Spinal cord (tissue), 10 donors: ENCODE data around the gene TAOK2. TPM values are rescaled to one million over a fixed set of nuclear protein-coding genes. Genes with fewer than 3 reads are reported as not detected.

Experiments
- DNase-seq, 6 donors: peaks; one replicate each; pipeline versions ENCODE4 v3.0.0 to v3.0.0-alpha.2; 2013 to 2015; ENCODE audit warnings: low spot score in 6 of 6, low read depth in 4 of 6
- H3K27ac ChIP-seq: one replicate; pipeline ENCODE4 v1.5.1; 2013; ENCODE audit warnings: low read depth, low read length, control low read depth
- H3K27me3 ChIP-seq: one replicate; pipeline ENCODE4 v1.6.1; 2013; ENCODE audit warnings: low read length; ENCODE audit not compliant: control insufficient read depth, insufficient read depth
- H3K36me3 ChIP-seq: one replicate; pipeline ENCODE4 v1.6.1; 2013; ENCODE audit warnings: low read length; ENCODE audit not compliant: control insufficient read depth, insufficient read depth
- H3K4me1 ChIP-seq: one replicate; pipeline ENCODE4 v1.6.1; 2013; ENCODE audit warnings: low read length; ENCODE audit not compliant: control insufficient read depth, insufficient read depth
- H3K4me3 ChIP-seq: one replicate; pipeline ENCODE4 v1.5.1; 2013; ENCODE audit warnings: low read depth, low read length, control low read depth
- H3K9me3 ChIP-seq: one replicate; pipeline ENCODE4 v1.6.1; 2013; ENCODE audit warnings: low read length; ENCODE audit not compliant: control insufficient read depth, insufficient read depth
- WGBS: methylation state at CpG from one replicate; pipeline ENCODE4 v1.1.5; 2013; ENCODE audit warnings: missing lambda C conversion rate; ENCODE audit not compliant: insufficient coverage; 5-methylcytosine and 5-hydroxymethylcytosine counted together
- polyA plus RNA-seq, 2 donors: library from polyadenylated mRNA; unstranded; fragments of 120-200 nt; gene quantifications; one replicate each; pipeline ENCODE4 v1.2.1, GENCODE V29; 2013; ENCODE audit not compliant: insufficient read length in 2 of 2
- total RNA-seq, 2 donors: library from RNA; depleted of rRNA in 1 of 2; stranded (reverse); fragments of 120-200 nt in 1 of 2; fragments of >200 nt in 1 of 2; gene quantifications; one replicate each; pipeline versions ENCODE4 v1.2.3 to v1.2.4, GENCODE V29; 2013 to 2014
- donor health status: healthy.

TAOK2 gene
- total and polyA plus RNA-seq, 4 donors, result 42.2 to 87.1 (median 66.5) TPM

DNA sequence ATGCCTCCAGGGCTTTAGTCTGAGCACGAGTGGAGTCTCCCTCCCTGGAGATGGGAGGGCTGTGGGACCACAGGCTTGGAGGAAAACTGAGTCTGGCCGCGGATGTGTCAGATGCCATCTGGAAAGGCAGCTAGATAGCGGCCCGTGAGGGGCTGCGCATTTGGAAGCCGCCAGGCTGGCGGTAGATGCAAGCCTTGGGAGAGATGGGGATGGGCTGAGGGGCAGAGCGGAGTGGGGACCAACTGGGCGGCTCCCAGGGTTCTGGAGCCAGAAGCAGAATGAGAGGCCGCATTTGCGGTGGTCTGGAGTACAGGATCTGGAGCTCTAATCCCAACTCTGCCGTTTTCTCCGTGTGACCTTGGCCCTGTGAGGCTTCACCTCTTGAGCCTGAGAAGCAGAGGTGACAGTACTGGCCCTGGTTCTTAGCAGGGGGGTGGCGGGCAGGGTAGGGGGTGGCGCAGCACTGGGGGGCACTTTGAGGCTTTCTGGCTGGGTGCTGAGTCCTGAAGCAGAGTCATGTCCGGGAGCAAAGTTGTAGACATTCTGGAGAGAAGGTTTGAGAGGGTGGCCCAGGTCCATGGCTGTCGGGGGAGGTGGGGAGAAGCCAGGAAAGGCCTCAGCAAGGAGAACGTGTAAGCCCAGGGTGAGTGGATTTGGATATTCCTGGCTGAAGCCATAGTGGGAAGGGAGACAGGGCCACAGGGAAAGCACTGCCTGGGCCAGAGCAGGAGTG, 29.1 kb downstream of the TAOK2 start:
- H3K4me1 ChIP-seq, result peaks cover 9% of the 10 kb centered on the region
- no peaks in the 10 kb centered on the region for H3K27me3 ChIP-seq
- DNase-seq, result no peak
- peaks cover 89% of the 10 kb centered on the region for H3K36me3 ChIP-seq
- 91% methylated on average over 19 of the region's 19 CpGs for WGBS
- no peaks in the 10 kb centered on the region for H3K9me3 ChIP-seq
- no peak overlapping the region for H3K4me3 ChIP-seq
- no peak overlapping the region for H3K27ac ChIP-seq

DNA sequence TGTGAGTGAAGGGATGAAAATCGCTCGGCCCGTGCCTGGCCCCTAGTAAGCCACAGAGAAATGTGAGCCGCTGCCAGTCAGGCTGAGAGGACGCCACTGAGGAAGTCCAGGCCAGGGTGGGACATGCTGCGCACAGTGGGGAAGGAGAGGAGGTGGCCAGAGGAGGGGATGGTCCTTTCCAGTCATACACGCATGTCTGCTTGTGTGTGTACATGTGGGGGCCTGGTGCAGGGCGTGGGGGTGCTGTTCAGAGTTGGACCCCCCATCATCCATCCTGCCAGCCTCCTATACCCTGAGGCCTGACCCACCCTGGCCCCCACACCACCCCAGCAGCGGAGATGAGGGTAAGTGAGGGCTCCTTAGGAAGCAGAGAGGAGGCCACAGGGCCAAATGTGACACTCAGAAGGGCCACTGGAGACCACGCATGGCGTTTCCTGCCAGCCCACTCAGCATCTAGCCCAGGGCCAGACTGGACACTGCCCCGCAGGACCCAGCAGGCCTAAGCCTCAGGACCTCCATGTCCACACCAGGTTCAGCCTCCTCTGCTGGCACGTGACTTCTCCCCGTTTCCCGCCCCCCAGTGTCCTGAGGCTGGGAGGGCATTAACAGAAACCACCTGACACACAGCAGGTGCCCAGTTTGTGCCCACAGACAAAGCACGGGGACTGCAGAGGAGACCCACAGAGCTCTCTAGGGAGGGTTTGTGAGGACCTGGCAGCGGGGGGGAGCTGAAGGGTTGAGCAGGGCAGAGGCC, 30.2 kb downstream of the TAOK2 start:
- Histone ChIP-seq H3K4me3 (no peak overlapping the region), H3K27ac (no peak overlapping the region), H3K27me3 (no peaks in the 10 kb centered on the region), H3K9me3 (no peaks in the 10 kb centered on the region), H3K36me3 (peaks cover 89% of the 10 kb centered on the region), H3K4me1 (peaks cover 9% of the 10 kb centered on the region)
- 88% methylated on average over 13 of the region's 17 CpGs for WGBS
- DNase-seq, result no peak

- no peak for DNase-seq
- Histone ChIP-seq H3K4me3 (no peak overlapping the region), H3K4me1 (peaks cover 12% of the 10 kb centered on the region), H3K36me3 (peaks cover 90% of the 10 kb centered on the region), H3K9me3 (no peaks in the 10 kb centered on the region), H3K27me3 (no peaks in the 10 kb centered on the region), H3K27ac (no peak overlapping the region)
- 73% methylated on average over 16 of the region's 19 CpGs for WGBS
These were observed 30.7 kb downstream of the TAOK2 start for GRCh38 chr16:30004424-30004776.

GRCh38 chr16:30004811-30005242, 31.2 kb downstream of the TAOK2 start:
- Histone ChIP-seq H3K27me3 (peaks cover under 1% of the 10 kb centered on the region), H3K4me1 (peaks cover 17% of the 10 kb centered on the region), H3K4me3 (no peak overlapping the region), H3K9me3 (no peaks in the 10 kb centered on the region), H3K27ac (no peak overlapping the region), H3K36me3 (peaks cover 91% of the 10 kb centered on the region)
- DNase-seq, result no peak
- 80% methylated on average over 4 of the region's 11 CpGs for WGBS

DNA sequence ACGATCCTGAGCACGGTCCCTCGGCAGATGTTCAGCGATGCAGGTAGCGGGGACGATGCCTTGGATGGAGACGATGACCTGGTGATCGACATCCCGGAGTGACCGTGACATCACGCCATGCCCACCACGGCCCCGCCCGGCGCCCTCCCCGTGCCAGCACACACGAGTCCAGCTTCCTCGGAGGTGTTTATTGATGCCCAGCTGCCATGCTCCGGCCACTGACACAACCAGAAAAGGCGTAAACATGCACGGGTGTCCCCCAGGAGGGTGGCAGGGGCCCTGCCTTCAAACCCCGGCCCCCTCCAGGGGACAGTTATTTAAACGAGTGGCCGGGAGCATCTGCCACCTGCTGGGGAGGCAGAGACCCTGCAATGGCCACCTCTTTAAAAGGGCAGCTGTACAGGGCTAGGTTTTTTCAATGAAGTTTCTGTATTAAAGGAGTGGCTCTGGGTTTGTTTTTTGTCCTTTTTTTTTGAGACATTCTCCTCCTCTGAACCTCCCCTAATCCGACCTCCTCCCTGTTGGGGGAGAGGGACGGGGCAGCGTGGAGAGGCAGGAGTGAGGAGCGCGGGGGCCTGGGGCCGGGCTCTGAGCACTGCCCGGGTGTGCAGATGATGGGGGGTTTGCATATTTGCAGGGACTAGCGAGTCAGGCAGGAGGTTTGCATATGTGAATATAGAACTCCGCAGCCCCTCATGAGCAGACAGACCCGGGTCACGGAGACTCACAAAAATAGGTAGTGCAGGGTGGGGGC, 31.9 kb downstream of the TAOK2 start:
- DNase-seq, result peak in 2 of 6 donors; percentile 37 to 46
- 53% methylated on average over 24 of the region's 35 CpGs for WGBS
- peaks cover 84% of the 10 kb centered on the region for H3K36me3 ChIP-seq
- H3K4me1 ChIP-seq, result peaks cover 23% of the 10 kb centered on the region
- peaks cover 6% of the 10 kb centered on the region for H3K27me3 ChIP-seq
- no peaks in the 10 kb centered on the region for H3K9me3 ChIP-seq
- H3K27ac ChIP-seq, result no peak overlapping the region
- H3K4me3 ChIP-seq, result no peak overlapping the region

DNA sequence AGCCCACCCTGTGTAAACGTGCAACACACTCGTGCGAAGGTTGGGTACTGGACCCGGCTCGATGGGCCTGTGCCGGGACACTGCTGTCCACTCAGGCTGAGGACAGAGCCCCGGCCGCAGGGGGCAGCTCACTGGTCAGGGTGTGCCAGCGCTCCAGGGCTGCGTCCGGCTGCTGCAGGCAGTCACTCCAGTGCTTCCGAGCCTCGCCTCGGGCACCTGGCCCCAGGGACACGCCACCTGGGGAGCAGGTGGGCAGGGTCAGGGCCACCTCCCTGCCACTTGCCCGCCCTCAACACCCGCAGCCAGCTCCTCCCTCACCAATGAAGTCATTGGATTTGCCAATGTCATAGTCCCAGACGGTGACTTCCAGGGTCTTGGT, 32.4 kb downstream of the TAOK2 start:
- H3K27ac ChIP-seq, result no peak overlapping the region
- peaks cover 25% of the 10 kb centered on the region for H3K4me1 ChIP-seq
- no peak overlapping the region for H3K4me3 ChIP-seq
- peaks cover 9% of the 10 kb centered on the region for H3K27me3 ChIP-seq
- no peaks in the 10 kb centered on the region for H3K9me3 ChIP-seq
- peaks cover 79% of the 10 kb centered on the region for H3K36me3 ChIP-seq
- no peak for DNase-seq
- WGBS, result 91% methylated on average over 18 of the region's 18 CpGs

GRCh38 chr16:30006659-30007377, 33.1 kb downstream of the TAOK2 start:
- Histone ChIP-seq H3K27me3 (peaks cover 11% of the 10 kb centered on the region), H3K4me1 (peaks cover 29% of the 10 kb centered on the region), H3K9me3 (no peaks in the 10 kb centered on the region), H3K27ac (no peak overlapping the region), H3K36me3 (peaks cover 71% of the 10 kb centered on the region), H3K4me3 (no peak overlapping the region)
- 84% methylated on average over 33 of the region's 34 CpGs for WGBS
- no peak for DNase-seq

- no peak for DNase-seq
- Histone ChIP-seq H3K4me1 (peaks cover 35% of the 10 kb centered on the region), H3K27ac (no peak overlapping the region), H3K36me3 (peaks cover 65% of the 10 kb centered on the region), H3K9me3 (no peaks in the 10 kb centered on the region), H3K27me3 (peaks cover 15% of the 10 kb centered on the region), H3K4me3 (no peak overlapping the region)
- 81% methylated on average over 8 of the region's 11 CpGs for WGBS
These were observed 33.8 kb downstream of the TAOK2 start for GRCh38 chr16:30007378-30007895.
